Ovary (tissue), 3 donors: Measurements from ENCODE around the gene TMEM106A.

Experiments
- CTCF ChIP-seq, 3 donors: fragments of 450-650 bp in 2 of 3; fragments of 200-600 bp in 1 of 3; IDR thresholded peaks; one replicate each; pipeline versions ENCODE4 v1.5.1 to v1.8.0; 2016 to 2022; ENCODE audit warnings: antibody characterized with exemption in 3 of 3, mild to moderate bottlenecking in 1 of 3
- EP300 ChIP-seq: sonication (generic); formaldehyde crosslinking; IDR thresholded peaks from one replicate; pipeline ENCODE4 v1.6.1; 2017; ENCODE audit warnings: antibody characterized with exemption
- POLR2A ChIP-seq: fragments of 450-650 bp; IDR thresholded peaks from one replicate; pipeline ENCODE4 v1.6.1; 2017; ENCODE audit warnings: antibody characterized with exemption, mild to moderate bottlenecking, moderate library complexity
- donor health status: DM: no; HTN: no; CAD: no.

GRCh38 chr17:43219001-43219400 lies 7.3 kb downstream of the TMEM106A start:
- TF ChIP-seq CTCF (IDR thresholded peaks at IDR 0.05) (no peak), EP300 (no peak), POLR2A (no peak)
